Esophagus squamous epithelium (tissue), 5 donors: ENCODE measurements around the gene CCDC15. TPM values are rescaled to one million over a fixed set of nuclear protein-coding genes. Genes with fewer than 3 reads are reported as not detected.
"Not testable (repeated sequence)": the region's sequence is repeated elsewhere in the genome, so short reads cannot be mapped to it uniquely, and the experiment has no call there.

Source experiments
- DNase-seq: peaks from one replicate; lab custom pipeline; 2025; lab: John Stamatoyannopoulos, UW
- H3K27ac ChIP-seq, 4 donors: fragments of 200-600 bp; sonication (generic); one replicate each; pipeline ENCODE4 v1.5.1; 2016 to 2019; ENCODE audit warnings: mild to moderate bottlenecking in 1 of 4
- H3K27me3 ChIP-seq, 4 donors: fragments of 200-600 bp; sonication (generic); 1 replicate in 3 of 4; 2 replicates in 1 of 4; pipeline versions ENCODE4 v1.5.1 to v1.6.0; 2017 to 2021; ENCODE audit warnings: antibody characterized with exemption in 1 of 4
- H3K36me3 ChIP-seq, 3 donors: fragments of 200-600 bp; sonication (generic); one replicate each; pipeline ENCODE4 v1.5.1; 2016 to 2019
- H3K4me1 ChIP-seq, 3 donors: fragments of 200-600 bp; sonication (generic); one replicate each; pipeline ENCODE4 v1.5.1; 2017 to 2019
- H3K4me3 ChIP-seq, 4 donors: fragments of 200-600 bp; sonication (generic); 1 replicate in 3 of 4; 2 replicates in 1 of 4; pipeline ENCODE4 v1.5.1; 2016 to 2019; ENCODE audit warnings: mild to moderate bottlenecking in 2 of 4, moderate library complexity in 1 of 4
- H3K9me3 ChIP-seq, 3 donors: fragments of 200-600 bp; sonication (generic); one replicate each; pipeline ENCODE4 v1.5.1; 2016 to 2019
- POLR2A ChIP-seq, 4 donors: fragments of 450-650 bp; IDR thresholded peaks; one replicate each; pipeline ENCODE4 v1.6.1; 2017; ENCODE audit warnings: antibody characterized with exemption in 4 of 4, mild to moderate bottlenecking in 4 of 4, moderate library complexity in 3 of 4
- WGBS, 2 donors: methylation state at CpG; one replicate each; pipeline ENCODE4 v1.1.5; 2018; 5-methylcytosine and 5-hydroxymethylcytosine counted together
- intact Hi-C: fragments of 100-400 bp; cut with DNase I; formaldehyde crosslinking; loops from one replicate; pipeline ENCODE4 v1.15.0; 2022
- total RNA-seq, 4 donors: library from RNA; depleted of rRNA; stranded (reverse); fragments of >200 nt; gene quantifications; one replicate each; pipeline ENCODE4 v1.1.0, GENCODE V29; 2016
- TF ChIP-seq, protein P1 (sequence below), 6 experiments: fragments of 450-650 bp in 4 of 6; fragments of 200-600 bp in 2 of 6; sonication (generic) in 2 of 6; IDR thresholded peaks; one replicate each; pipeline ENCODE4 v1.5.1; 2016 to 2019; ENCODE audit warnings: antibody characterized with exemption in 6 of 6, mild to moderate bottlenecking in 4 of 6, moderate library complexity in 4 of 6
- donor health status: DM: yes; HTN: yes; CAD: no.

Gene CCDC15
- total RNA-seq, 4 donors from 2014 or later = 2.0 to 3.2 (median 2.9) TPM

DNA sequence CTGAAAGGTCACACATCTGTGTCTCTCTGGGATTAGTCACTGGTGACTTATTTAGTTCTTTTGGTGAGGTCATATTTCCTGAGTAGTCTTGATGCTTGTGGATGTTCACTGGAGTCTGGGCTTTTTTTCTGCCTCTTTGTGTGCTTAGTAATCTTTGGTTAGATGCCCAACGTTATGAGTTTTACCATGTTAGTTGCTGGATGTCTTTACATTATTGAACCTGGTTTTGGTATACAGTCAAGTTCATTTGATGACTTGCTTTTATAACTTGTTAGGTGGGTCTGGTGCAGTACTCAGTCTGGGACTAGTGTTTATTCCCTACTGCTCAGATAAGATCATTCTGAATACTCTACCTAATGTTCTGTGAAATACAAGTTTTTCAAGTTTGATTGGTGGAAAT, 82.9 kb downstream of the CCDC15 start:
- peaks cover 0 to 7% (median 0%) of the 10 kb centered on the region in 3 donors for H3K36me3 ChIP-seq
- peaks cover 0 to 3% (median 0%) of the 10 kb centered on the region in 3 donors for H3K9me3 ChIP-seq
- TF ChIP-seq, protein P1, sequence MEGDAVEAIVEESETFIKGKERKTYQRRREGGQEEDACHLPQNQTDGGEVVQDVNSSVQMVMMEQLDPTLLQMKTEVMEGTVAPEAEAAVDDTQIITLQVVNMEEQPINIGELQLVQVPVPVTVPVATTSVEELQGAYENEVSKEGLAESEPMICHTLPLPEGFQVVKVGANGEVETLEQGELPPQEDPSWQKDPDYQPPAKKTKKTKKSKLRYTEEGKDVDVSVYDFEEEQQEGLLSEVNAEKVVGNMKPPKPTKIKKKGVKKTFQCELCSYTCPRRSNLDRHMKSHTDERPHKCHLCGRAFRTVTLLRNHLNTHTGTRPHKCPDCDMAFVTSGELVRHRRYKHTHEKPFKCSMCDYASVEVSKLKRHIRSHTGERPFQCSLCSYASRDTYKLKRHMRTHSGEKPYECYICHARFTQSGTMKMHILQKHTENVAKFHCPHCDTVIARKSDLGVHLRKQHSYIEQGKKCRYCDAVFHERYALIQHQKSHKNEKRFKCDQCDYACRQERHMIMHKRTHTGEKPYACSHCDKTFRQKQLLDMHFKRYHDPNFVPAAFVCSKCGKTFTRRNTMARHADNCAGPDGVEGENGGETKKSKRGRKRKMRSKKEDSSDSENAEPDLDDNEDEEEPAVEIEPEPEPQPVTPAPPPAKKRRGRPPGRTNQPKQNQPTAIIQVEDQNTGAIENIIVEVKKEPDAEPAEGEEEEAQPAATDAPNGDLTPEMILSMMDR (IDR thresholded peaks at IDR 0.05) = no peak
- no peak for TF ChIP-seq POLR2A (IDR thresholded peaks at IDR 0.05)
- no peak overlapping the region for H3K27ac ChIP-seq
- no peaks in the 10 kb centered on the region for H3K27me3 ChIP-seq
- no peak overlapping the region for H3K4me3 ChIP-seq
- no peak for DNase-seq
- intact Hi-C loops = no loop called here
- 47 to 81% methylated on average over 1 of the region's 1 CpG for WGBS, 2 donors
- H3K4me1 ChIP-seq = no peaks in the 10 kb centered on the region

GRCh38 chr11:125049164-125049792, 95.3 kb downstream of the CCDC15 start:
- no peaks in the 10 kb centered on the region for H3K27me3 ChIP-seq
- TF ChIP-seq, protein P1 (IDR thresholded peaks at IDR 0.05) = no peak
- no peak for TF ChIP-seq POLR2A (IDR thresholded peaks at IDR 0.05)
- 74 to 83% methylated on average over 4 of the region's 4 CpGs for WGBS, 2 donors
- peak overlapping the region in 1 of 4 donors; percentile 38 for H3K27ac ChIP-seq
- intact Hi-C loops = no loop called here
- no peak overlapping the region for H3K4me3 ChIP-seq
- no peaks in the 10 kb centered on the region for H3K36me3 ChIP-seq
- peaks cover 0 to 13% (median 0%) of the 10 kb centered on the region in 3 donors for H3K4me1 ChIP-seq
- DNase-seq = no peak
- H3K9me3 ChIP-seq = no peaks in the 10 kb centered on the region

DNA sequence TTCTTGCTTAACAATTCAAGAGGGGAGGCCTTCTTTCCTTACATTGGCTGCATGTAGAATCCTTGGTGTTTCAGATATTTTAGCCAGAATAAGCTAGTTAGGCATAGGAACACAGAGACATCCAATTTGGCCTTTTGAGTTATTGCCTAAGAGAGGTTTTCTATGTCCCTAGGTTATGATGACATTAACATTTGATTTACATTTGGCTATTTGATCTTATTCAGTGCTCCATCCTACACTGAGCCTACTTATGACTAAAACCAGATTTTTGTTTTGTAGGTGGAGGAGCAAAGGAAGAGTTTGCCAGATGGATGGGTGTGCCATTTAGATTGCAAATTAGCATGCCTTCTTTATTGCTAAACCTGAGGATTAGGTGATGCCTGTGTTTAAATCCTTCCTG, 98.0 kb downstream of the CCDC15 start:
- H3K4me3 ChIP-seq = no peak overlapping the region
- no peak for TF ChIP-seq POLR2A (IDR thresholded peaks at IDR 0.05)
- TF ChIP-seq, protein P1 (IDR thresholded peaks at IDR 0.05) = no peak
- H3K9me3 ChIP-seq = no peaks in the 10 kb centered on the region
- no peaks in the 10 kb centered on the region for H3K27me3 ChIP-seq
- H3K36me3 ChIP-seq = no peaks in the 10 kb centered on the region
- no peak for DNase-seq
- no peak overlapping the region for H3K27ac ChIP-seq
- intact Hi-C loops = no loop called here
- peaks cover 0 to 27% (median 0%) of the 10 kb centered on the region in 3 donors for H3K4me1 ChIP-seq

DNA sequence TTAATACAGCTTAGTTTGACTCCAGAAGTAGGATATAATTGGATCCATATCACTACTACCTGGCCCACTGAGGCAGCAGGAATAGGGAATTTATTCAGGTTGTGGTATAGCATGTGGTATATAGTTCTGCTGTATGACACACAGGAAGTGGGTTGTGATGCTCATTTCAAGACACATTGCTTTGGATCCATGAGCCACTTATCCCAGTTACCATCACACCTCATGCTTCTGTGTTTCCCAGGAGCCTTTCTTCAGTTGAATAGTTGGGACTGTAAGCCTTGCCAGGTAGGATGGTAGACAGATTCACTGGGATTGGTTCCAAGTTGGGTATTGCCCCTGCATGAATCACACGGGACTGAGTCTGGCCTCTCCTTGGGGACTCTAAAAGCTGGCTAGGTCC, 99.2 kb downstream of the CCDC15 start:
- Histone ChIP-seq H3K9me3 (no peaks in the 10 kb centered on the region), H3K27me3 (no peaks in the 10 kb centered on the region), H3K36me3 (no peaks in the 10 kb centered on the region), H3K4me1 (peaks cover 0 to 27% (median 0%) of the 10 kb centered on the region in 3 donors), H3K4me3 (no peak overlapping the region), H3K27ac (no peak overlapping the region)
- WGBS, 2 donors = 40 to 63% methylated on average over 1 of the region's 1 CpG
- intact Hi-C loops = no loop called here
- no peak for DNase-seq
- TF ChIP-seq, protein P1 (IDR thresholded peaks at IDR 0.05) = no peak
- no peak for TF ChIP-seq POLR2A (IDR thresholded peaks at IDR 0.05)

GRCh38 chr11:125055107-125055715, 101.2 kb downstream of the CCDC15 start:
- no peak for DNase-seq

GRCh38 chr11:125056111-125056510, 102.1 kb downstream of the CCDC15 start:
- H3K4me3 ChIP-seq, DNase-seq, H3K27ac ChIP-seq, H3K9me3 ChIP-seq, intact Hi-C loops, H3K36me3 ChIP-seq, H3K27me3 ChIP-seq: not testable (repeated sequence)
- WGBS, 2 donors = 100% methylated on average over 1 to 2 of the region's 2 CpGs
- H3K4me1 ChIP-seq = peaks cover 0 to 27% (median 0%) of the 10 kb centered on the region in 3 donors

More at GRCh38 chr11:125055107-125055715, 101.2 kb downstream of the CCDC15 start:
- H3K9me3 ChIP-seq = no peaks in the 10 kb centered on the region
- TF ChIP-seq POLR2A (IDR thresholded peaks at IDR 0.05) = no peak
- TF ChIP-seq, protein P1 (IDR thresholded peaks at IDR 0.05) = no peak
- H3K27ac ChIP-seq = no peak overlapping the region
- H3K27me3 ChIP-seq = no peaks in the 10 kb centered on the region
- WGBS, 2 donors = 46 to 53% methylated on average over 2 of the region's 2 CpGs
- H3K36me3 ChIP-seq = no peaks in the 10 kb centered on the region
- peaks cover 0 to 27% (median 0%) of the 10 kb centered on the region in 3 donors for H3K4me1 ChIP-seq
- no peak overlapping the region for H3K4me3 ChIP-seq
- intact Hi-C loops = no loop called here
